K562 (cell line): ENCODE measurements around the gene CCDC9. TPM values are rescaled to one million over a fixed set of nuclear protein-coding genes. Genes with fewer than 3 reads are reported as not detected.
A peak's percentile ranks its signal among the peaks of the same experiment; 100 is the strongest.

Source experiments
- ATAC-seq: fragments of 200-7000 bp; cut with Tn5 transposase; 3 replicates; pipeline ENCODE4 v1.9.1; 2020; ENCODE audit warnings: moderate library complexity
- BruUV-seq: library from RNA; stranded (reverse); fragments of 400-500 nt; replicated peaks from 2 replicates; lab custom pipeline; 2021; lab: Mats Ljungman, UMichigan
- CTCF ChIA-PET: fragments of 300-600 bp; formaldehyde crosslinking; extraction: SDS; loops from one replicate; lab custom pipeline; 2021; ENCODE audit warnings: low intra/inter-chr PET ratio; lab: Yijun Ruan, JAX
- POLR2A ChIA-PET: fragments of 300-600, 350-650 bp; sonication (Branson Sonifier 250); formaldehyde crosslinking; extraction: SDS; loops from one replicate; lab custom pipeline; 2021; ENCODE audit warnings: antibody characterized with exemption, inconsistent platforms; lab: Yijun Ruan, JAX
- DNase-seq, 4 experiments: peaks; one replicate each; pipeline versions ENCODE4 v3.0.0 to v3.0.0-alpha.2; 2011 to 2018; ENCODE audit warnings: low spot score in 3 of 4, mixed read lengths in 3 of 4; ENCODE audit errors: extremely low read depth in 1 of 4
- FAIRE-seq: peaks from 2 replicates; lab custom pipeline; 2011; peaks lifted over from hg19 to GRCh38; lab: Jason Lieb, UNC
- H2AFZ ChIP-seq: 2 replicates; pipeline ENCODE4 v1.6.0; 2011; ENCODE audit warnings: low read depth, low read length, control low read depth, inconsistent platforms
- H3K27ac ChIP-seq: fragments of 200-600 bp; 3 replicates; pipeline ENCODE4 v1.8.0; 2011; ENCODE audit warnings: low read depth, mild to moderate bottlenecking, control low read depth, inconsistent platforms, low read length, moderate library complexity, mixed read lengths; ENCODE audit errors: extremely low read depth
- H3K27me3 ChIP-seq, 2 experiments: fragments of 300-600 bp in 1 of 2; 2 replicates in 1 of 2; 3 replicates in 1 of 2; pipeline versions ENCODE4 v1.6.0 to v1.8.0; 2011; ENCODE audit warnings: inconsistent platforms in 2 of 2, low read length in 2 of 2, mild to moderate bottlenecking in 1 of 2, mixed read lengths in 1 of 2, moderate library complexity in 1 of 2; ENCODE audit not compliant: control insufficient read depth in 2 of 2, insufficient read depth in 2 of 2
- H3K36me3 ChIP-seq: fragments of 300-600 bp; 3 replicates; pipeline ENCODE4 v1.8.0; 2011; ENCODE audit warnings: mild to moderate bottlenecking, low read length, inconsistent platforms; ENCODE audit not compliant: control insufficient read depth, insufficient read depth
- H3K4me1 ChIP-seq, 2 experiments: fragments of 200-600 bp in 1 of 2; replicated peaks in 1 of 2; 2 replicates in 1 of 2; 3 replicates in 1 of 2; pipeline versions ENCODE4 v1.5.1 to v1.8.0; 2011; ENCODE audit warnings: inconsistent platforms in 2 of 2, low read length in 2 of 2, mild to moderate bottlenecking in 1 of 2, mixed read lengths in 1 of 2, moderate library complexity in 1 of 2; ENCODE audit not compliant: control insufficient read depth in 2 of 2, insufficient read depth in 2 of 2
- H3K4me2 ChIP-seq: 2 replicates; pipeline ENCODE4 v1.6.1; 2011; ENCODE audit warnings: low read length, control low read depth, inconsistent platforms, mixed read lengths; ENCODE audit not compliant: insufficient read depth
- H3K4me3 ChIP-seq: fragments of 200-600 bp; sonication (generic), shearing (Covaris generic); 2 replicates; pipeline ENCODE4 v1.5.1; 2016; ENCODE audit warnings: control low read depth, inconsistent platforms
- H3K79me2 ChIP-seq: fragments of 200-600 bp; 3 replicates; pipeline ENCODE4 v1.8.0; 2011; ENCODE audit warnings: low read length, inconsistent platforms; ENCODE audit not compliant: control insufficient read depth, insufficient read depth
- H3K9ac ChIP-seq, 2 experiments: 2 replicates each; pipeline versions ENCODE4 v1.6.0 to v1.6.1; 2011; ENCODE audit warnings: low read depth in 2 of 2, low read length in 2 of 2, control low read depth in 1 of 2, inconsistent platforms in 1 of 2, mild to moderate bottlenecking in 1 of 2, mixed read lengths in 1 of 2; ENCODE audit not compliant: insufficient read depth in 1 of 2
- H3K9me1 ChIP-seq: one replicate; pipeline ENCODE4 v1.6.0; 2011; ENCODE audit warnings: inconsistent platforms, mild to moderate bottlenecking, low read length, moderate library complexity; ENCODE audit not compliant: control insufficient read depth, insufficient read depth
- H3K9me3 ChIP-seq: replicated peaks from 2 replicates; pipeline ENCODE4 v1.5.1; 2011; ENCODE audit warnings: low read depth, low read length, inconsistent platforms; ENCODE audit not compliant: control insufficient read depth, insufficient read depth
- H4K20me1 ChIP-seq: replicated peaks from 2 replicates; pipeline ENCODE4 v1.6.1; 2011; ENCODE audit warnings: low read length, inconsistent platforms, mixed read lengths; ENCODE audit not compliant: control insufficient read depth, insufficient read depth
- CCNT2 ChIP-seq: IDR thresholded peaks from 2 replicates; pipeline ENCODE4 v1.6.1; 2011; ENCODE audit warnings: borderline replicate concordance, low read depth, mild to moderate bottlenecking, moderate library complexity, mixed read lengths, low read length; ENCODE audit not compliant: insufficient read length; ENCODE audit errors: extremely low read depth
- HMGN3 ChIP-seq: IDR thresholded peaks from 2 replicates; pipeline ENCODE4 v1.6.1; 2011; ENCODE audit warnings: borderline replicate concordance, low read depth, mild to moderate bottlenecking, mixed read lengths, low read length; ENCODE audit not compliant: insufficient read length; ENCODE audit errors: extremely low read depth
- HNRNPK ChIP-seq: fragments of 200-400 bp; formaldehyde crosslinking; IDR thresholded peaks from one replicate; pipeline ENCODE4 v1.6.1; 2018; ENCODE audit warnings: mild to moderate bottlenecking, low read depth, low read length; ENCODE audit not compliant: poor library complexity, severe bottlenecking
- MCM5 ChIP-seq: fragments of 450-650 bp; IDR thresholded peaks from 2 replicates; pipeline ENCODE4 v1.6.1; 2016; ENCODE audit warnings: low read depth
- POLR2G ChIP-seq: fragments of 200-400 bp; formaldehyde crosslinking; IDR thresholded peaks from 2 replicates; pipeline ENCODE4 v1.6.1; 2017; ENCODE audit warnings: low read depth, mild to moderate bottlenecking, antibody characterized with exemption, low read length, moderate library complexity
- POLR3G ChIP-seq: IDR thresholded peaks from 2 replicates; pipeline ENCODE4 v1.6.1; 2011; ENCODE audit not compliant: insufficient read length, insufficient replicate concordance; ENCODE audit errors: extremely low read depth
- RBM39 ChIP-seq: fragments of 200-400 bp; formaldehyde crosslinking; optimal IDR thresholded peaks from 2 replicates; pipeline ENCODE3; 2018; ENCODE audit warnings: low read depth, low read length
- SMARCA4 ChIP-seq: fragments of 450-650 bp; IDR thresholded peaks from 2 replicates; pipeline ENCODE4 v1.6.1; 2016
- TBL1XR1 ChIP-seq, 2 experiments: IDR thresholded peaks; 2 replicates each; pipeline ENCODE4 v1.6.1; 2012; ENCODE audit warnings: improper control_type of control experiment in 2 of 2, low read length in 2 of 2, mild to moderate bottlenecking in 1 of 2
- ZNF282 ChIP-seq: sonication (generic); formaldehyde crosslinking; IDR thresholded peaks from 2 replicates; pipeline ENCODE4 v1.8.1; 2023; ENCODE audit warnings: missing genetic modification reagents
- ZNF431 ChIP-seq: sonication (generic); formaldehyde crosslinking; IDR thresholded peaks from 2 replicates; pipeline ENCODE4 v1.8.0; 2022; ENCODE audit warnings: mild to moderate bottlenecking, missing genetic modification reagents
- WGBS: fragments of 100-300 bp; shearing (Covaris generic); methylation state at CpG from one replicate; pipeline ENCODE4 v1.1.6; 2016; ENCODE audit warnings: low coverage, mixed read lengths; ENCODE audit not compliant: insufficient coverage; ENCODE audit errors: missing lambda C conversion rate; 5-methylcytosine and 5-hydroxymethylcytosine counted together
- in situ Hi-C: fragments of 300-500 bp; cut with MboI; formaldehyde crosslinking; loops from 4 replicates; pipeline ENCODE4 v1.15.0; 2018; ENCODE audit warnings: inconsistent platforms, mixed read lengths
- intact Hi-C: fragments of 100-400 bp; cut with micrococcal nuclease; formaldehyde crosslinking; loops from 2 replicates; pipeline ENCODE4 v1.14.2; 2022
- polyA plus RNA-seq, 8 experiments: library from polyadenylated mRNA; depleted of rRNA in 4 of 8; stranded (reverse) in 5 of 8; unstranded in 3 of 8; fragments of >200 nt; fragmentation: Nextera tagmentation in 2 of 8; fragmentation: Illumina TruSeq in 1 of 8; extraction: Ambion mirVana in 2 of 8; extraction: Trizol in 1 of 8; gene quantifications; 2 replicates each; pipeline versions ENCODE4 v1.2.1 to v1.2.3, GENCODE V29; 2011 to 2014; ENCODE audit warnings: inconsistent platforms in 1 of 8, missing spikeins in 1 of 8
- total RNA-seq, 7 experiments: library from RNA; depleted of rRNA in 6 of 7; stranded (reverse); fragments of >200 nt in 6 of 7; fragmentation: Illumina TruSeq in 2 of 7; extraction: Trizol in 2 of 7; gene quantifications; 2 replicates each; pipeline versions ENCODE4 v1.2.1 to v1.2.3, GENCODE V29; 2011 to 2021; ENCODE audit warnings: low replicate concordance in 1 of 7
- TF ChIP-seq, protein P1 (sequence below): fragments of 450-650 bp; IDR thresholded peaks from 2 replicates; pipeline ENCODE4 v1.6.1; 2016; ENCODE audit warnings: low read depth, mild to moderate bottlenecking, moderate library complexity
- TF ChIP-seq, protein P2 (sequence below), 2 experiments: fragments of 450-650 bp; conservative IDR thresholded peaks; 2 replicates each; pipeline ENCODE4 v1.6.1; 2017; ENCODE audit warnings: mild to moderate bottlenecking in 2 of 2, moderate library complexity in 2 of 2
- TF ChIP-seq, protein P3 (sequence below), 2 experiments: IDR thresholded peaks; 2 replicates each; pipeline ENCODE4 v1.6.1; 2012; ENCODE audit warnings: improper control_type of control experiment in 2 of 2, low read depth in 2 of 2, low read length in 2 of 2, borderline replicate concordance in 1 of 2

Gene CCDC9
- total and polyA plus RNA-seq, 9 of the 15 experiments (the other 6 are each of a cell fraction or from before 2014, with no cell fraction given), result 0.23 to 38.6 (median 8.4) TPM

- POLR2A ChIA-PET, result interaction anchor here (0.7 to 3.2 kb wide), 15 partner anchors 10 to 431 kb away, joined by 3 to 25 read pairs (median 3); partner anchors contain the start of gene CCDC9
- H3K4me3 ChIP-seq, result peak overlapping the region; percentile 60
- H3K9me1 ChIP-seq, result no peaks in the 10 kb centered on the region
- CTCF ChIA-PET, result no interaction called here
- peak; percentile 55 for FAIRE-seq
- H2AFZ ChIP-seq, result no peak overlapping the region
- peaks cover 35 to 72% of the 10 kb centered on the region in 2 experiments for H3K4me1 ChIP-seq
- intact Hi-C loops (no loop called here), in situ Hi-C loops (no loop called here)
- peak in 1 of 4 experiments; percentile 74 for DNase-seq
- peak overlapping the region; percentile 54 to 95 for H3K9ac ChIP-seq
- no peak for ATAC-seq
- peaks cover 20% of the 10 kb centered on the region for H3K79me2 ChIP-seq
- peak overlapping the region; percentile 80 for H3K4me2 ChIP-seq
- WGBS, result 28% methylated on average over 12 of the region's 13 CpGs
- no peaks in the 10 kb centered on the region for H4K20me1 ChIP-seq
- H3K27me3 ChIP-seq, result no peaks in the 10 kb centered on the region
- H3K36me3 ChIP-seq, result peaks cover 16% of the 10 kb centered on the region; the same call in 1 of the 3 replicates
- BruUV-seq, result TSS peak; percentile 37
- H3K9me3 ChIP-seq, result no peaks in the 10 kb centered on the region
- peak overlapping the region; percentile 78 for H3K27ac ChIP-seq
- TF ChIP-seq POLR3G (no peak), MCM5 (no peak), TBL1XR1 (IDR thresholded peaks at IDR 0.05; ENCODE audit: low read length in 2 of 2) (no peak), CCNT2 (no peak), ZNF282 (CRISPR knock-in tag) (no peak), SMARCA4 (0 out of 2 replicates have a peak, but pooled peaks have one; percentile 11), POLR2G (peak; percentile 31; the same call in 1 of the 2 replicates), HMGN3 (no peak), HNRNPK (no peak), ZNF431 (CRISPR knock-in tag) (no peak), RBM39 (no peak)
- TF ChIP-seq, protein P1, sequence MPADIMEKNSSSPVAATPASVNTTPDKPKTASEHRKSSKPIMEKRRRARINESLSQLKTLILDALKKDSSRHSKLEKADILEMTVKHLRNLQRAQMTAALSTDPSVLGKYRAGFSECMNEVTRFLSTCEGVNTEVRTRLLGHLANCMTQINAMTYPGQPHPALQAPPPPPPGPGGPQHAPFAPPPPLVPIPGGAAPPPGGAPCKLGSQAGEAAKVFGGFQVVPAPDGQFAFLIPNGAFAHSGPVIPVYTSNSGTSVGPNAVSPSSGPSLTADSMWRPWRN, result no peak
- TF ChIP-seq, protein P2, sequence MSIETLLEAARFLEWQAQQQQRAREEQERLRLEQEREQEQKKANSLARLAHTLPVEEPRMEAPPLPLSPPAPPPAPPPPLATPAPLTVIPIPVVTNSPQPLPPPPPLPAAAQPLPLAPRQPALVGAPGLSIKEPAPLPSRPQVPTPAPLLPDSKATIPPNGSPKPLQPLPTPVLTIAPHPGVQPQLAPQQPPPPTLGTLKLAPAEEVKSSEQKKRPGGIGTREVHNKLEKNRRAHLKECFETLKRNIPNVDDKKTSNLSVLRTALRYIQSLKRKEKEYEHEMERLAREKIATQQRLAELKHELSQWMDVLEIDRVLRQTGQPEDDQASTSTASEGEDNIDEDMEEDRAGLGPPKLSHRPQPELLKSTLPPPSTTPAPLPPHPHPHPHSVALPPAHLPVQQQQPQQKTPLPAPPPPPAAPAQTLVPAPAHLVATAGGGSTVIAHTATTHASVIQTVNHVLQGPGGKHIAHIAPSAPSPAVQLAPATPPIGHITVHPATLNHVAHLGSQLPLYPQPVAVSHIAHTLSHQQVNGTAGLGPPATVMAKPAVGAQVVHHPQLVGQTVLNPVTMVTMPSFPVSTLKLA (conservative IDR thresholded peaks at IDR 0.05), result no peak; a peak in 1 of 4 replicates
- TF ChIP-seq, protein P3, sequence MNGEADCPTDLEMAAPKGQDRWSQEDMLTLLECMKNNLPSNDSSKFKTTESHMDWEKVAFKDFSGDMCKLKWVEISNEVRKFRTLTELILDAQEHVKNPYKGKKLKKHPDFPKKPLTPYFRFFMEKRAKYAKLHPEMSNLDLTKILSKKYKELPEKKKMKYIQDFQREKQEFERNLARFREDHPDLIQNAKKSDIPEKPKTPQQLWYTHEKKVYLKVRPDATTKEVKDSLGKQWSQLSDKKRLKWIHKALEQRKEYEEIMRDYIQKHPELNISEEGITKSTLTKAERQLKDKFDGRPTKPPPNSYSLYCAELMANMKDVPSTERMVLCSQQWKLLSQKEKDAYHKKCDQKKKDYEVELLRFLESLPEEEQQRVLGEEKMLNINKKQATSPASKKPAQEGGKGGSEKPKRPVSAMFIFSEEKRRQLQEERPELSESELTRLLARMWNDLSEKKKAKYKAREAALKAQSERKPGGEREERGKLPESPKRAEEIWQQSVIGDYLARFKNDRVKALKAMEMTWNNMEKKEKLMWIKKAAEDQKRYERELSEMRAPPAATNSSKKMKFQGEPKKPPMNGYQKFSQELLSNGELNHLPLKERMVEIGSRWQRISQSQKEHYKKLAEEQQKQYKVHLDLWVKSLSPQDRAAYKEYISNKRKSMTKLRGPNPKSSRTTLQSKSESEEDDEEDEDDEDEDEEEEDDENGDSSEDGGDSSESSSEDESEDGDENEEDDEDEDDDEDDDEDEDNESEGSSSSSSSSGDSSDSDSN (IDR thresholded peaks at IDR 0.05; ENCODE audit: borderline replicate concordance in 1 of 2, low read depth in 2 of 2, low read length in 2 of 2), result no peak
Measured at GRCh38 chr19:47275791-47276461, 19.6 kb downstream of the CCDC9 start.
